Neural cell (in vitro differentiated cells): ENCODE data around the gene ABCB4.

Experiments
- CTCF ChIP-seq: fragments of 450-650 bp; IDR thresholded peaks from 2 replicates; pipeline ENCODE4 v1.5.1; 2014; ENCODE audit warnings: antibody characterized with exemption, mild to moderate bottlenecking, moderate library complexity; ENCODE audit not compliant: poor library complexity, severe bottlenecking
- POLR2AphosphoS5 ChIP-seq: IDR thresholded peaks from 2 replicates; pipeline ENCODE4 v1.6.1; 2012
- REST ChIP-seq: IDR thresholded peaks from 2 replicates; pipeline ENCODE4 v1.6.1; 2012; ENCODE audit warnings: borderline replicate concordance

- TF ChIP-seq POLR2AphosphoS5 (no peak), REST (no peak), CTCF (peak; percentile 87)
These were observed 58.5 kb downstream of the ABCB4 start for GRCh38 chr7:87416682-87417587.
